ENCODE data around the gene CSTPP1.
"Not testable (repeated sequence)": the region's sequence is repeated elsewhere in the genome, so short reads cannot be mapped to it uniquely, and the experiment has no call there.

CSTPP1 gene

DNA sequence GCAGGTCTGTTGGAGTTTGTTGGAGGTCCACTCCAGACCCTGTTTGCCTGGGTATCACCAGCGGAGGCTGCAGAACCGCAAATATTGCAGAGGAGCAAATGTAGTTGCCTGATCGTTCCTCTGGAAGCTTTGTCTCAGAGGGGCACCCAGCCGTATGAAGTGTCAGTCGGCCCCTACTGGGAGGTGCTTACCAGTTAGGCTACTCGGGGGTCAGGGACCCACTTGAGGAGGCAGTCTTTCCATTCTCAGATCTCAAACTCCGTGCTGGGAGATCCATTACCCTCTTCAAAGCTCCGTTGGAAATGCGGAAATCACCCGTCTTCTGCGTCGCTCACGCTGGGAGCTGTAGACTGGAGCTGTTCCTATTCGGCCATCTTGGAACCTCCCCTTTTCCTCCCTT is 61.2 kb downstream of the CSTPP1 start:
- H2AK5ac ChIP-seq (ENCODE audit: low read length); H3K9ac ChIP-seq (ENCODE audit: low read length); H3K4ac ChIP-seq (ENCODE audit: low read depth, low read length); H3K18ac ChIP-seq (ENCODE audit: low read length); H4K12ac ChIP-seq (ENCODE audit: low read depth, low read length); H3K79me1 ChIP-seq (ENCODE audit: low read length); H3K4me2 ChIP-seq (ENCODE audit: low read length); H3K9me3 ChIP-seq (ENCODE audit: insufficient read depth, low read depth, low read length); H2AFZ ChIP-seq (ENCODE audit: insufficient read depth, low read length, poor library complexity); DNase-seq; H2BK5ac ChIP-seq (ENCODE audit: low read depth, low read length, poor library complexity); H3K27me3 ChIP-seq (ENCODE audit: insufficient read depth, low read length); H3K4me1 ChIP-seq (ENCODE audit: control insufficient read depth in 1 of 2, insufficient read depth in 2 of 2, low read length in 2 of 2); H4K91ac ChIP-seq (ENCODE audit: low read depth, low read length); H2BK120ac ChIP-seq (ENCODE audit: insufficient read depth, low read length, poor library complexity); H3K79me2 ChIP-seq (ENCODE audit: control insufficient read depth, insufficient read depth, low read length, poor library complexity); H2BK12ac ChIP-seq (ENCODE audit: low read length); H3K14ac ChIP-seq (ENCODE audit: low read length); H3K4me3 ChIP-seq (ENCODE audit: low read depth, low read length); H3K23ac ChIP-seq (ENCODE audit: low read length); H3K36me3 ChIP-seq (ENCODE audit: control insufficient read depth in 1 of 2, insufficient read depth in 2 of 2, low read length in 2 of 2); H4K8ac ChIP-seq (ENCODE audit: low read depth, low read length); H3K27ac ChIP-seq (ENCODE audit: low read depth, low read length): not testable (repeated sequence)
- WGBS (ENCODE audit: extremely low coverage, insufficient coverage, insufficient read length) = no CpG with 5 or more reads among the region's 14 CpGs

- Histone ChIP-seq H3K18ac (ENCODE audit: low read length) (no peak overlapping the region), H2BK120ac (ENCODE audit: insufficient read depth, low read length, poor library complexity) (no peak overlapping the region), H3K4me1 (ENCODE audit: control insufficient read depth in 1 of 2, insufficient read depth in 2 of 2, low read length in 2 of 2) (peaks cover 0 to 1% of the 10 kb centered on the region in 2 experiments), H4K12ac (ENCODE audit: low read depth, low read length) (no peak overlapping the region), H3K9ac (ENCODE audit: low read length) (no peak overlapping the region), H4K91ac (ENCODE audit: low read depth, low read length) (no peak overlapping the region), H4K8ac (ENCODE audit: low read depth, low read length) (no peak overlapping the region), H3K79me1 (ENCODE audit: low read length) (no peaks in the 10 kb centered on the region), H3K36me3 (ENCODE audit: control insufficient read depth in 1 of 2, insufficient read depth in 2 of 2, low read length in 2 of 2) (peaks cover 0 to 2% of the 10 kb centered on the region in 2 experiments), H3K4ac (ENCODE audit: low read depth, low read length) (no peak overlapping the region), H3K4me2 (ENCODE audit: low read length) (no peak overlapping the region), H2AFZ (ENCODE audit: insufficient read depth, low read length, poor library complexity) (no peak overlapping the region), H2BK12ac (ENCODE audit: low read length) (no peak overlapping the region), H3K79me2 (ENCODE audit: control insufficient read depth, insufficient read depth, low read length, poor library complexity) (no peaks in the 10 kb centered on the region), H3K14ac (ENCODE audit: low read length) (no peak overlapping the region), H3K27me3 (ENCODE audit: insufficient read depth, low read length) (no peaks in the 10 kb centered on the region), H3K27ac (ENCODE audit: low read depth, low read length) (no peak overlapping the region), H3K4me3 (ENCODE audit: low read depth, low read length) (no peak overlapping the region), H2AK5ac (ENCODE audit: low read length) (no peak overlapping the region), H2BK5ac (ENCODE audit: low read depth, low read length, poor library complexity) (no peak overlapping the region), H3K9me3 (ENCODE audit: insufficient read depth, low read depth, low read length) (no peaks in the 10 kb centered on the region), H3K23ac (ENCODE audit: low read length) (no peak overlapping the region)
- DNase-seq = no peak
Observed at GRCh38 chr11:46999217-46999616, 62.7 kb downstream of the CSTPP1 start.

GRCh38 chr11:47000033-47000432 is 63.5 kb downstream of the CSTPP1 start:
- no CpG with 5 or more reads among the region's 2 CpGs for WGBS (ENCODE audit: extremely low coverage, insufficient coverage, insufficient read length)
- Histone ChIP-seq H4K91ac (ENCODE audit: low read depth, low read length) (no peak overlapping the region), H3K18ac (ENCODE audit: low read length) (no peak overlapping the region), H3K27ac (ENCODE audit: low read depth, low read length) (no peak overlapping the region), H3K14ac (ENCODE audit: low read length) (no peak overlapping the region), H3K4ac (ENCODE audit: low read depth, low read length) (no peak overlapping the region), H2AK5ac (ENCODE audit: low read length) (no peak overlapping the region), H3K79me2 (ENCODE audit: control insufficient read depth, insufficient read depth, low read length, poor library complexity) (no peaks in the 10 kb centered on the region), H4K8ac (ENCODE audit: low read depth, low read length) (no peak overlapping the region), H3K23ac (ENCODE audit: low read length) (no peak overlapping the region), H3K9me3 (ENCODE audit: insufficient read depth, low read depth, low read length) (no peaks in the 10 kb centered on the region), H2BK120ac (ENCODE audit: insufficient read depth, low read length, poor library complexity) (no peak overlapping the region), H2AFZ (ENCODE audit: insufficient read depth, low read length, poor library complexity) (no peak overlapping the region), H3K79me1 (ENCODE audit: low read length) (no peaks in the 10 kb centered on the region), H4K12ac (ENCODE audit: low read depth, low read length) (no peak overlapping the region), H3K4me1 (ENCODE audit: control insufficient read depth in 1 of 2, insufficient read depth in 2 of 2, low read length in 2 of 2) (peaks cover 0 to 3% of the 10 kb centered on the region in 2 experiments), H2BK12ac (ENCODE audit: low read length) (no peak overlapping the region), H3K9ac (ENCODE audit: low read length) (no peak overlapping the region), H3K27me3 (ENCODE audit: insufficient read depth, low read length) (no peaks in the 10 kb centered on the region), H3K4me2 (ENCODE audit: low read length) (no peak overlapping the region), H3K4me3 (ENCODE audit: low read depth, low read length) (no peak overlapping the region), H3K36me3 (ENCODE audit: control insufficient read depth in 1 of 2, insufficient read depth in 2 of 2, low read length in 2 of 2) (peaks cover 0 to 2% of the 10 kb centered on the region in 2 experiments), H2BK5ac (ENCODE audit: low read depth, low read length, poor library complexity) (no peak overlapping the region)
- no peak for DNase-seq

DNA sequence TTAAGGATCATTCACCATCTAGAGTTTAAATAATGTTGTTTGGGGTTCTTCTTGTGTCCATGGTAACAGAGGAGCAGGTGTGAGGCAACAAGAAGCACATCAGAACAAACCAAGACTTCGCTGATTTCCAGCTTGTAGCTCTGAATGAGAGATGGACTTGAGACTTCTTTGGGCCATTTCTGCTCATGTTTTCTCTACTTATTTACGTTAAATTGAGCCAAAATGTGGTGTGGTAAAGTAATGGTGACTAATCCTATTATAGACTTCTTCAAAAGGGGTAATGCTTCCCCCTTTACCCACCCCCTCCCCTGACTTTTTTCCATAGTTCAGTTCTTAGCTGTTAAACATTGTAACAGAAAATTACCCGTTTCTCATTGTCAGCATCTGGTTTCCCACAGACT is 65.2 kb downstream of the CSTPP1 start:
- Histone ChIP-seq H3K4me3 (ENCODE audit: low read depth, low read length) (no peak overlapping the region), H3K14ac (ENCODE audit: low read length) (no peak overlapping the region), H3K4ac (ENCODE audit: low read depth, low read length) (no peak overlapping the region), H2AFZ (ENCODE audit: insufficient read depth, low read length, poor library complexity) (no peak overlapping the region), H4K12ac (ENCODE audit: low read depth, low read length) (no peak overlapping the region), H2AK5ac (ENCODE audit: low read length) (no peak overlapping the region), H3K9me3 (ENCODE audit: insufficient read depth, low read depth, low read length) (no peaks in the 10 kb centered on the region), H3K4me2 (ENCODE audit: low read length) (no peak overlapping the region), H3K18ac (ENCODE audit: low read length) (no peak overlapping the region), H2BK12ac (ENCODE audit: low read length) (no peak overlapping the region), H3K27ac (ENCODE audit: low read depth, low read length) (no peak overlapping the region), H3K27me3 (ENCODE audit: insufficient read depth, low read length) (no peaks in the 10 kb centered on the region), H3K79me2 (ENCODE audit: control insufficient read depth, insufficient read depth, low read length, poor library complexity) (no peaks in the 10 kb centered on the region), H4K8ac (ENCODE audit: low read depth, low read length) (no peak overlapping the region), H3K79me1 (ENCODE audit: low read length) (no peaks in the 10 kb centered on the region), H3K36me3 (ENCODE audit: control insufficient read depth in 1 of 2, insufficient read depth in 2 of 2, low read length in 2 of 2) (peaks cover 0 to 2% of the 10 kb centered on the region in 2 experiments), H3K23ac (ENCODE audit: low read length) (no peak overlapping the region), H3K9ac (ENCODE audit: low read length) (no peak overlapping the region), H2BK120ac (ENCODE audit: insufficient read depth, low read length, poor library complexity) (no peak overlapping the region), H2BK5ac (ENCODE audit: low read depth, low read length, poor library complexity) (no peak overlapping the region), H3K4me1 (ENCODE audit: control insufficient read depth in 1 of 2, insufficient read depth in 2 of 2, low read length in 2 of 2) (peaks cover 0 to 3% of the 10 kb centered on the region in 2 experiments), H4K91ac (ENCODE audit: low read depth, low read length) (no peak overlapping the region)
- peak in 1 of 2 donors; percentile 9 for DNase-seq
- no CpG with 5 or more reads among the region's 3 CpGs for WGBS (ENCODE audit: extremely low coverage, insufficient coverage, insufficient read length)
